HG03439 (cell line): ENCODE data around the gene TULP4.

Source experiments
- ATAC-seq: cut with Tn5 transposase; IDR thresholded peaks from one replicate; pipeline ENCODE4 v1.9.1; 2021; ENCODE audit warnings: mild to moderate bottlenecking, moderate library complexity; ENCODE audit not compliant: unreplicated experiment

Gene TULP4

GRCh38 chr6:158489441-158489840, 177.2 kb downstream of the TULP4 start:
- no peak for ATAC-seq

GRCh38 chr6:158492881-158493280, 180.6 kb downstream of the TULP4 start:
- ATAC-seq, result no peak

GRCh38 chr6:158496700-158497099, 184.4 kb downstream of the TULP4 start:
- no peak for ATAC-seq

- no peak for ATAC-seq
Observed at GRCh38 chr6:158497620-158498019, 185.4 kb downstream of the TULP4 start.

- ATAC-seq, result no peak
Observed at GRCh38 chr6:158498362-158498761, 186.1 kb downstream of the TULP4 start.

- ATAC-seq, result no peak
Observed at GRCh38 chr6:158499601-158500000, 187.3 kb downstream of the TULP4 start.

GRCh38 chr6:158500016-158500735, 187.9 kb downstream of the TULP4 start:
- ATAC-seq, result no peak

- ATAC-seq, result no peak
Observed at GRCh38 chr6:158501360-158502262, 189.3 kb downstream of the TULP4 start.

- ATAC-seq, result no peak
Observed at GRCh38 chr6:158502263-158502950, 190.1 kb downstream of the TULP4 start.

GRCh38 chr6:158503222-158503621, 191.0 kb downstream of the TULP4 start:
- no peak for ATAC-seq

GRCh38 chr6:158503846-158504245, 191.6 kb downstream of the TULP4 start:
- ATAC-seq, result no peak

- ATAC-seq, result no peak
Observed at GRCh38 chr6:158505194-158505593, 192.9 kb downstream of the TULP4 start.

GRCh38 chr6:158506601-158507000, 194.3 kb downstream of the TULP4 start:
- no peak for ATAC-seq

- ATAC-seq, result no peak
Observed at GRCh38 chr6:158507174-158507573, 194.9 kb downstream of the TULP4 start.

GRCh38 chr6:158508450-158508849, 196.2 kb downstream of the TULP4 start:
- no peak for ATAC-seq

- no peak for ATAC-seq
Observed at GRCh38 chr6:158509465-158509864, 197.2 kb downstream of the TULP4 start.

GRCh38 chr6:158512809-158513208, 200.5 kb downstream of the TULP4 start:
- ATAC-seq, result no peak

GRCh38 chr6:158514176-158514575, 201.9 kb downstream of the TULP4 start:
- no peak for ATAC-seq

GRCh38 chr6:158514991-158515390, 202.7 kb downstream of the TULP4 start:
- ATAC-seq, result no peak

GRCh38 chr6:158516098-158516497, 203.8 kb downstream of the TULP4 start:
- ATAC-seq, result no peak

- no peak for ATAC-seq
Observed at GRCh38 chr6:158517038-158517437, 204.8 kb downstream of the TULP4 start.
